ENCODE data around the gene PLCXD1.

Gene PLCXD1

GRCh38 chrX:290476-291166, 9.4 kb downstream of the PLCXD1 start:
- TF ChIP-seq YY1 (IDR thresholded peaks at IDR 0.05; ENCODE audit: low read depth), result no peak
- no peak for TF ChIP-seq TAF1 (IDR thresholded peaks at IDR 0.05; ENCODE audit: low read depth)
- TF ChIP-seq FOXM1 (IDR thresholded peaks at IDR 0.05; ENCODE audit: borderline replicate concordance, low read depth), result no peak
- TF ChIP-seq TCF12 (IDR thresholded peaks at IDR 0.05; ENCODE audit: low read depth), result no peak
- no peak for TF ChIP-seq EGR1 (IDR thresholded peaks at IDR 0.05)
- TF ChIP-seq CREB1 (IDR thresholded peaks at IDR 0.05; ENCODE audit: low read depth), result no peak
- no peak for TF ChIP-seq REST (IDR thresholded peaks at IDR 0.05; ENCODE audit: low read depth)
- TF ChIP-seq USF1 (IDR thresholded peaks at IDR 0.05), result no peak
- no peak for TF ChIP-seq MAX (IDR thresholded peaks at IDR 0.05)
- TF ChIP-seq TEAD4 (IDR thresholded peaks at IDR 0.05), result no peak
- TF ChIP-seq EP300 (IDR thresholded peaks at IDR 0.05; ENCODE audit: borderline replicate concordance), result no peak
- no peak for TF ChIP-seq RAD21 (IDR thresholded peaks at IDR 0.05; ENCODE audit: low read depth)
- no peak for TF ChIP-seq ZBTB7A (IDR thresholded peaks at IDR 0.05; ENCODE audit: low read depth)
- TF ChIP-seq CEBPB (IDR thresholded peaks at IDR 0.05), result no peak
- no peak for TF ChIP-seq NFIC (IDR thresholded peaks at IDR 0.05)

GRCh38 chrX:291411-291901, 10.3 kb downstream of the PLCXD1 start:
- no peak for TF ChIP-seq TAF1 (IDR thresholded peaks at IDR 0.05; ENCODE audit: low read depth)
- no peak for TF ChIP-seq MAX (IDR thresholded peaks at IDR 0.05)
- TF ChIP-seq TCF12 (IDR thresholded peaks at IDR 0.05; ENCODE audit: low read depth), result no peak
- TF ChIP-seq YY1 (IDR thresholded peaks at IDR 0.05; ENCODE audit: low read depth), result no peak
- no peak for TF ChIP-seq NFIC (IDR thresholded peaks at IDR 0.05)
- no peak for TF ChIP-seq CREB1 (IDR thresholded peaks at IDR 0.05; ENCODE audit: low read depth)
- no peak for TF ChIP-seq REST (IDR thresholded peaks at IDR 0.05; ENCODE audit: low read depth)
- no peak for TF ChIP-seq TEAD4 (IDR thresholded peaks at IDR 0.05)
- no peak for TF ChIP-seq ZBTB7A (IDR thresholded peaks at IDR 0.05; ENCODE audit: low read depth)
- TF ChIP-seq EP300 (IDR thresholded peaks at IDR 0.05; ENCODE audit: borderline replicate concordance), result no peak
- TF ChIP-seq FOXM1 (IDR thresholded peaks at IDR 0.05; ENCODE audit: borderline replicate concordance, low read depth), result no peak
- TF ChIP-seq CEBPB (IDR thresholded peaks at IDR 0.05), result no peak
- TF ChIP-seq RAD21 (IDR thresholded peaks at IDR 0.05; ENCODE audit: low read depth), result no peak
- no peak for TF ChIP-seq EGR1 (IDR thresholded peaks at IDR 0.05)
- TF ChIP-seq USF1 (IDR thresholded peaks at IDR 0.05), result no peak

GRCh38 chrX:292900-293897, 12.0 kb downstream of the PLCXD1 start:
- no peak for TF ChIP-seq TAF1 (IDR thresholded peaks at IDR 0.05; ENCODE audit: low read depth)
- no peak for TF ChIP-seq REST (IDR thresholded peaks at IDR 0.05; ENCODE audit: low read depth)
- no peak for TF ChIP-seq ZBTB7A (IDR thresholded peaks at IDR 0.05; ENCODE audit: low read depth)
- TF ChIP-seq NFIC (IDR thresholded peaks at IDR 0.05), result no peak
- no peak for TF ChIP-seq CEBPB (IDR thresholded peaks at IDR 0.05)
- no peak for TF ChIP-seq USF1 (IDR thresholded peaks at IDR 0.05)
- TF ChIP-seq RAD21 (IDR thresholded peaks at IDR 0.05; ENCODE audit: low read depth), result no peak
- no peak for TF ChIP-seq TEAD4 (IDR thresholded peaks at IDR 0.05)
- TF ChIP-seq TCF12 (IDR thresholded peaks at IDR 0.05; ENCODE audit: low read depth), result no peak
- no peak for TF ChIP-seq CREB1 (IDR thresholded peaks at IDR 0.05; ENCODE audit: low read depth)
- TF ChIP-seq EGR1 (IDR thresholded peaks at IDR 0.05), result no peak
- TF ChIP-seq FOXM1 (IDR thresholded peaks at IDR 0.05; ENCODE audit: borderline replicate concordance, low read depth), result no peak
- TF ChIP-seq EP300 (IDR thresholded peaks at IDR 0.05; ENCODE audit: borderline replicate concordance), result no peak
- TF ChIP-seq YY1 (IDR thresholded peaks at IDR 0.05; ENCODE audit: low read depth), result no peak
- no peak for TF ChIP-seq MAX (IDR thresholded peaks at IDR 0.05)
